ACHN (cell line): ENCODE results near the gene VPS26B.

Experiments
- DNase-seq: peaks from one replicate; pipeline ENCODE4 v3.0.0-alpha.2; 2015
- in situ Hi-C: cut with HindIII; loops from 2 replicates; pipeline ENCODE4 v1.10.0; 2017; ENCODE audit warnings: low sequenced_read_pairs, low pct_ligation_motif_present, low pct_unique_long_range_greater_than_20kb

The VPS26B gene

GRCh38 chr11:134229126-134229790 is 4.8 kb downstream of the VPS26B start:
- no peak for DNase-seq
- in situ Hi-C loops = no loop called here

GRCh38 chr11:134230339-134230738 is 5.9 kb downstream of the VPS26B start:
- in situ Hi-C loops = no loop called here
- DNase-seq = no peak

GRCh38 chr11:134231958-134232659 is 7.6 kb downstream of the VPS26B start:
- in situ Hi-C loops = no loop called here
- DNase-seq = no peak

- in situ Hi-C loops = no loop called here
- no peak for DNase-seq
These were observed 9.3 kb downstream of the VPS26B start for GRCh38 chr11:134233729-134234179.

- no peak for DNase-seq
- in situ Hi-C loops = no loop called here
These were observed 10.9 kb downstream of the VPS26B start for GRCh38 chr11:134235399-134235798.

DNA sequence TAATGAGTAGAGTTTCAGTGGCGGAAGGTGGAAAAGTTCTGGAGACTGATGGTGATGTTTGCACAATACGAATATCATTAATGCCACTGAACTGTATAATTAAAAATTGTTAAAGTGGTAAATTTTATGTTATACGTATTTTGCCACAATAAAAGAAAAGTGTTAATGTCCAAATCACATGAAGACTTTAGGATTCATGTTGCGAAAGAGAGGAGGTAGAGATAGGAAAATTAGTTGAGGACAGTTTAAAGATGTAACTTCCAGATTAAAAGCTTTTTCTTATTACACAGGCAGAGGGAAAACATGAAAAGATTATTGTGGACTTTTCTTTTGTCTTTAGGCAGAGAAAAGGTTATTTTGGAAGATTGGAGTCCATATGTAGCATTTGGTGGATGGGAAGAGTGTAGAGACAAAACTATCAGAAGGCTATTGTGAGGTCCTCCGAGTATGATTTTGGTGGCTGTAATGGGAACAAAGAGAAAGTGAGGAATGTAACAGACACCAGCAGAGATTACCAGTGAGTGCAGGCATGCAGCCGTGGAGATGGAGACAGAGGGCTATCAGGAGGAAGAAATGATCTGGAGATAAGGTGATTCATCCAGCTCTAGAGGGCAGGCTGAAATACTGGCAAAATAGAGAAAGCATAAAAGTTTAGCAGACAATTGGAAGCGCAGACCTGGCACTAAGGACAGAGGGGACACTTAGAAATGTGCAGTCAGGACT is 12.5 kb downstream of the VPS26B start:
- DNase-seq = no peak
- in situ Hi-C loops = no loop called here

GRCh38 chr11:134237557-134237922 is 13.1 kb downstream of the VPS26B start:
- in situ Hi-C loops = no loop called here
- DNase-seq = no peak

- DNase-seq = no peak
- in situ Hi-C loops = no loop called here
These were observed 14.5 kb downstream of the VPS26B start for GRCh38 chr11:134238956-134239355.

DNA sequence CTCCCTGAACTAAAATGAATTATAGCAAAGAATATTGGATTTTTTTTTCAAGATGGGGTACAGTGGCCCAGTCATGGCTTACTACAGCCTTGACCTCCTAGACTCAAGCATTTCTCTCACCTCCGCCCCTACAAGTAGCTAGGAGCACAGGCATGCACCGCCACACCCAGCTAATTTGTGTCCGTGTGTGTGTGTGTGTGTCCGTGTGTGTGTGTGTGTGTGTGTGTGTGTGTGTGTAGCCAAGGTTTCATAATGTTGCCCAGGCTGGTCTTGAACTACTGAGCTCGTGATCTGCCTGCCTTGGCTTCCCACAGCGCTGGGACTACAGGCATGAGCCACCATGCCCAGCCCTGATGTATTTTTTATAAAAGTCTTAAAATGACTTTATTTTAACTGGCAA is 16.1 kb downstream of the VPS26B start:
- no peak for DNase-seq
- in situ Hi-C loops = no loop called here

- in situ Hi-C loops = no loop called here
- no peak for DNase-seq
These were observed 17.9 kb downstream of the VPS26B start for GRCh38 chr11:134242376-134242775.

DNA sequence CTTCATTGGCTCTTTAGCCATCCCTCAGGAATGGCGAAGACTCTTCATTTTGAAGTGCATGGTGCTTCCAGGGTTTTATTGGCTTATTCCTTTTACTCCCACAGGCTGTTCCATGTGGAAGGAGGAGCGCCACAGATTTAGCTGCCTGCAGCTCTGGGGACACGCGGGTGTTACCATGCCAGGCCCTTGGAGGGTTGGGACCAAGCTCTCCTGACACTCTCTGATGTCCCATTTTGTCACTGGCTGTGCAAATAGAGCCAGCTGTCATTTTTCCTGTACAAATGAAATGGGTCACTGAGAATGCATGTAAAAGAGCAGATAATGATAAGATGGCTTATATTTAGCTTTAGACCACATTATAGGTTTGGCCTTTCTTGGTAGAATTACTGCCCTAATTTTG is 19.4 kb downstream of the VPS26B start:
- in situ Hi-C loops = no loop called here
- no peak for DNase-seq

GRCh38 chr11:134244593-134244992 is 20.1 kb downstream of the VPS26B start:
- in situ Hi-C loops = no loop called here
- peak; percentile 28 for DNase-seq

- DNase-seq = no peak
- in situ Hi-C loops = no loop called here
These were observed 21.0 kb downstream of the VPS26B start for GRCh38 chr11:134245434-134245833.

- DNase-seq = no peak
- in situ Hi-C loops = no loop called here
These were observed 21.6 kb downstream of the VPS26B start for GRCh38 chr11:134246100-134246499.

- in situ Hi-C loops = no loop called here
- no peak for DNase-seq
These were observed 22.2 kb downstream of the VPS26B start for GRCh38 chr11:134246678-134247077.

DNA sequence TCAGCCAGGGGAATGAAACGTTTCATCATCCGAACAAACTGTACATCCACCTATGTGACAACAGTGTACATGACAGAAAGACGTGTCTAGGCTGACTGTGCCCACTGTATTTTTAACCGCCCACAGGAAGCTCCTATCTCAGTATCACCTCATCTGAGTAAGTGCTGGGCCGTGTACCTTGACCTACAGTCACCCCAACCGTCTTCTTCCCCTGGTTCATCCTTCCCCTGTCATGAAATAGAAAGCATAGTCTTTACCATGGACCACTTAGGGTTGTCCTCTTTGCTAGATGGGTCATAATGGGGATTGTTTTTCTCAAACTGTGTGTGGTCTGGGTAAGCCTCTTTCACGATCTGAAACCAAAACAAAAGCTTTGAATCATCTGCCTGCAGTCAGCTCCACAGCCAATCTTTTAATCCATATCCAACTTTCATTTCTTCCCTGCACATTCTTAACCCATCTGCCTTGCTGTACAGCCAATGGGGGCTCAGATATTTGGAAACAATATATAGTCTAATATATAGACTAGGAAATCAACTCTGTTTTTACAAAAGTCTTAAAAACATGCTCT is 24.5 kb downstream of the VPS26B start:
- in situ Hi-C loops = no loop called here
- no peak for DNase-seq

DNA sequence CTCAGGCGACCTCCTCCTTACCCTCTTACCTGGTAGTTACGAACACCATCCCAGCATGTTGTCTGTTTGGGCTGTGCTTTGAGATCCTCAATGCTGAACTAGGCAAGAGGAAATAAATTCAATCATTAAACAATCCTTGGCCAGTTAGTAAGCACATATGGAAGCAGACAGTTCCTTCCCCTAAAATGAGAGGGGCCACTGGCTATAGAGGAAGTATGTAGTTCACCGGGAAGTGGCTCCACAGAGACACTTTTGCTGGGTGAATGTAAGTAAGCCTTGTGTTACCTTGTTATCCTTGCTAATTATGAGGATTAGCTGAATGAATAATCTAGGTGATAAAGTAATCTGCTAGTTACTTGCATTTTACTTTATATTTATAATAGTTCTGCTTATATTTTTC is 25.8 kb downstream of the VPS26B start:
- in situ Hi-C loops = no loop called here
- DNase-seq = no peak

- in situ Hi-C loops = no loop called here
- DNase-seq = no peak
These were observed 26.2 kb downstream of the VPS26B start for GRCh38 chr11:134250675-134251074.
